ENCODE results near the gene MAGEA6.
"Not testable (repeated sequence)": the region's sequence is repeated elsewhere in the genome, so short reads cannot be mapped to it uniquely, and the experiment has no call there.

The MAGEA6 gene

DNA sequence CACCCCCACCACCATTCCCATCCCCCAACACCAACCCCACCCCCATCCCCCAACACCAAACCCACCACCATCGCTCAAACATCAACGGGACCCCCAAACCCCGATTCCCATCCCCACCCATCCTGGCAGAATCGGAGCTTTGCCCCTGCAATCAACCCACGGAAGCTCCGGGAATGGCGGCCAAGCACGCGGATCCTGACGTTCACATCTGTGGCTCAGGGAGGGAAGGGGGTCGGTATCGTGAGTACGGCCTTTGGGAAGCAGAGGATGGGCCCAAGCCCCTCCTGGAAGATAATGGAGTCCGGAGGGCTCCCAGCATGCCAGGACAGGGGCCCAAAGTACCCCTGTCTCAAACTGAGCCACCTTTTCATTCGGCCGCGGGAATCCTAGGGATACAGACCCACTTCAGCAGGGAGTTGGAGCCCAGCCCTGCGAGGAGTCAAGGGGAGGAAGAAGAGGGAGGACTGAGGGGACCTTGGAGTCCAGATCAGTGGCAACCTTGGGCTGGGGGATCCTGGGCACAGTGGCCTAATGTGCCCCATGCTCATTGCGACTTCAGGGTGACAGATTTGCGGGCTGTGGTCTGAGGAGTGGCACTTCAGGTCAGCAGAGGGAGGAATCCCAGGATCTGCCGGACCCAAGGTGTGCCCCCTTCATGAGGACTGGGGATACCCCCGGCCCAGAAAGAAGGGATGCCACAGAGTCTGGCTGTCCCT, 35.2 kb downstream of the MAGEA6 start:
- not testable (repeated sequence) for DNase-seq (ENCODE audit: low read depth in 1 of 2, low spot score in 1 of 2)

DNA sequence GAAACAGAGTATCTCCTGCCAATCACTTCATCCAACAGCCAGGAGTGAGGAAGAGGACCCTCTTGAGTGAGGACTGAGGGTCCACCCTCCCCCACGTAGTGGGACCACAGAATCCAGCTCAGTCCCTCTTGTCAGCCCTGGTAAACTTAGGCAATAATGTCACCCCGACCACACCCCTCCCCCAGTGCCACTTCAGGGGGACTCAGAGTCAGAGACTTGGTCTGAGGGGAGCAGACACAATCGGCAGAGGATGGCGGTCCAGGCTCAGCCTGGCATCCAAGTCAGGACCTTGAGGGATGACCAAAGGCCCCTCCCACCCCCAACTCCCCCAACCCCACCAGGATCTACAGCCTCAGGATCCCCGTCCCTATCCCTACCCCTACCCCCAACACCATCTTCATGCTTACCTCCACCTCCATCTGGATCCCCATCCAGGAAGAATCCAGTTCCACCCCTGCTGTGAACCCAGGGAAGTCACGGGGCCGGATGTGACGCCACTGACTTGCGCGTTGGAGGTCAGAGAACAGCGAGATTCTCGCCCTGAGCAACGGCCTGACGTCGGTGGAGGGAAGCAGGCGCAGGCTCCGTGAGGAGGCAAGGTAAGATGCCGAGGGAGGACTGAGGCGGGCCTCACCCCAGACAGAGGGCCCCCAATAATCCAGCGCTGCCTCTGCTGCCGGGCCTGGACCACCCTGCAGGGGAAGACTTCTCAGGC, 36.1 kb downstream of the MAGEA6 start, which contains the start of the genes CSAG1 and MAGEA12:
TSS of gene CSAG1 (minus strand) at position 461 of the 715 bp plus-strand sequence. CDS start 1,261 bp downstream, outside the sequence.
TSS of gene MAGEA12 (plus strand) at position 497 of the 715 bp plus-strand sequence. CDS start 2,405 bp downstream, outside the sequence.
- DNase-seq (ENCODE audit: low read depth in 1 of 2, low spot score in 1 of 2): no peak

DNA sequence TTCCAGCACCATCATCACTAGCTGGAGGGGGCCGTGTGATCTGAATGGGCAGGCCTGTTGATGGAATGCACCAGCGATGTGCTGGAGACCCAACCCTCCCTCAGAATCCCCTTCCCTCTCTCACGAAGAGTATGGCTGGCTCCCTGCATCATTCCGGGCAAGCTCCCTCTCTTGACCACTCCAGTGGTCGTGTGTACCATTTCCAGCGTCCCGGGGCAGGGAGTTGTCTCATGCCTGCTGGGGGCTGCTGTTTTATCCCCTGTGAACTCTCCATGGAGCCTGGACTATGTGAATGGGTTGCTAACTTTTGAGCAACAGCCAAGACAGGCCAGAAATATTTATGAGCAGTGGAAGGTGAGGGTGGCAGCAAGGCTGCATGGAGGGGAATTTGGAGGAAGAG, 44.1 kb downstream of the MAGEA6 start:
- DNase-seq (ENCODE audit: low read depth in 1 of 2, low spot score in 1 of 2): no peak
